T-cell (primary cell): ENCODE results near the gene CYP2U1. TPM values are rescaled to one million over a fixed set of nuclear protein-coding genes. Genes with fewer than 3 reads are reported as not detected.

ENCODE experiments used
- ATAC-seq, 4 experiments: fragments of 200-7000 bp in 3 of 4; fragments of 150-1000 bp in 1 of 4; cut with Tn5 transposase; replicated peaks in 1 of 4; 1 replicate in 3 of 4; 2 replicates in 1 of 4; pipeline ENCODE4 v1.10.0; 2021; ENCODE audit warnings: moderate library complexity in 3 of 4, mild to moderate bottlenecking in 2 of 4, moderate number of reproducible peaks in 1 of 4
- CTCF ChIA-PET, 2 donors: fragments of 300-600 bp; sonication (Branson Sonifier 250); formaldehyde crosslinking; loops; one replicate each; lab custom pipeline; 2022; ENCODE audit warnings: antibody characterized with exemption in 2 of 2; lab: Charles Lee
- POLR2A ChIA-PET, 2 donors: fragments of 300-600 bp; sonication (Branson Sonifier 250); formaldehyde crosslinking; loops; one replicate each; lab custom pipeline; 2022; ENCODE audit warnings: antibody characterized with exemption in 2 of 2; lab: Charles Lee
- DNase-seq, 35 experiments: peaks; one replicate each; pipeline versions ENCODE4 v3.0.0 to v3.0.0-alpha.2; 2013 to 2023
- H3K27ac ChIP-seq: one replicate; pipeline ENCODE4 v1.5.1; 2013; ENCODE audit warnings: low read length
- H3K27me3 ChIP-seq, 2 experiments: replicated peaks in 1 of 2; 1 replicate in 1 of 2; 2 replicates in 1 of 2; pipeline versions ENCODE4 v1.6.1 to v1.7.0; 2013; ENCODE audit warnings: low read length in 1 of 2, mixed read lengths in 1 of 2; ENCODE audit not compliant: control insufficient read depth in 2 of 2, insufficient read depth in 2 of 2; ENCODE audit errors: extremely low read depth in 1 of 2
- H3K36me3 ChIP-seq, 2 donors: 1 replicate in 1 of 2; 2 replicates in 1 of 2; pipeline versions ENCODE4 v1.6.1 to v1.7.0; 2013; ENCODE audit warnings: low read length in 1 of 2; ENCODE audit not compliant: control insufficient read depth in 2 of 2, insufficient read depth in 1 of 2; ENCODE audit errors: extremely low read depth in 1 of 2
- H3K4me1 ChIP-seq, 2 experiments: 1 replicate in 1 of 2; 2 replicates in 1 of 2; pipeline versions ENCODE4 v1.6.1 to v1.7.0; 2013; ENCODE audit warnings: low read length in 2 of 2, mixed read lengths in 1 of 2; ENCODE audit not compliant: insufficient read depth in 2 of 2, control insufficient read depth in 1 of 2; ENCODE audit errors: extremely low read depth in 1 of 2
- H3K4me3 ChIP-seq, 2 donors: 1 replicate in 1 of 2; 2 replicates in 1 of 2; pipeline versions ENCODE4 v1.5.1 to v1.7.0; 2013; ENCODE audit warnings: mild to moderate bottlenecking in 2 of 2, low read length in 1 of 2, moderate library complexity in 1 of 2; ENCODE audit not compliant: control insufficient read depth in 1 of 2; ENCODE audit errors: extremely low read depth in 1 of 2
- H3K9me3 ChIP-seq: 2 replicates; pipeline ENCODE4 v1.7.0; 2013
- H3K27ac Mint-ChIP-seq, 2 donors: one replicate each; pipeline ENCODE4 v1.8.0; 2020 to 2021; ENCODE audit warnings: mild to moderate bottlenecking in 2 of 2, mixed read lengths in 2 of 2
- H3K27me3 Mint-ChIP-seq, 2 donors: one replicate each; pipeline ENCODE4 v1.8.0; 2021 to 2022; ENCODE audit warnings: mixed read lengths in 2 of 2
- H3K36me3 Mint-ChIP-seq: one replicate; pipeline ENCODE4 v1.8.0; 2021; ENCODE audit warnings: mixed read lengths
- H3K4me1 Mint-ChIP-seq, 3 donors: one replicate each; pipeline ENCODE4 v1.8.0; 2020 to 2022; ENCODE audit warnings: mixed read lengths in 3 of 3, mild to moderate bottlenecking in 1 of 3
- H3K4me3 Mint-ChIP-seq, 3 donors: one replicate each; pipeline ENCODE4 v1.8.0; 2020 to 2022; ENCODE audit warnings: mild to moderate bottlenecking in 3 of 3, mixed read lengths in 3 of 3, moderate library complexity in 3 of 3
- H3K9me3 Mint-ChIP-seq, 3 donors: one replicate each; pipeline ENCODE4 v1.8.0; 2020 to 2022; ENCODE audit warnings: mixed read lengths in 3 of 3
- WGBS: methylation state at CpG from one replicate; pipeline ENCODE4 v1.1.5; 2013; ENCODE audit warnings: missing lambda C conversion rate; ENCODE audit not compliant: insufficient coverage; 5-methylcytosine and 5-hydroxymethylcytosine counted together
- total RNA-seq, 35 experiments: library from RNA in 6 of 35; stranded (reverse) in 6 of 35; fragments of 120-200 nt in 1 of 35; gene quantifications; one replicate each; pipeline versions ENCODE4 v1.2.1 to v1.2.4 and lab custom pipeline; 2013 to 2026

CYP2U1 gene
- total RNA-seq (1 to 10 TPM; 3.3 to 7.8 (median 5.8) TPM), total RNA-seq (lab: John Stamatoyannopoulos, UW) (2.8 to 27.6 (median 7.4) reads per million in 29 experiments)
- total RNA-seq (2013), result 6.6 TPM

- H3K36me3 Mint-ChIP-seq, result peaks cover 4% of the 10 kb centered on the region
- CTCF ChIA-PET, result interaction anchor here in 1 of 2 donors (0.5 kb wide), 1 partner anchor 1884 kb away, joined by 3 read pairs; the partner anchor contains the start of gene GAR1
- Histone ChIP-seq H3K4me1 (peaks cover 10 to 17% of the 10 kb centered on the region in 2 experiments), H3K27ac (peak within 1 kb of the TSS; percentile 48), H3K36me3 (no peaks in the 10 kb centered on the region), H3K4me3 (peak within 1 kb of the TSS; percentile 81 to 91), H3K27me3 (no peaks in the 10 kb centered on the region), H3K9me3 (no peaks in the 10 kb centered on the region)
- H3K9me3 Mint-ChIP-seq, result no peaks in the 10 kb centered on the region
- H3K27me3 Mint-ChIP-seq, result no peaks in the 10 kb centered on the region
- peak; percentile 54 to 85 (median 72) for DNase-seq
- WGBS, result 4% methylated on average over 76 of the region's 78 CpGs
- H3K4me3 Mint-ChIP-seq, result peak within 1 kb of the TSS; percentile 86 to 93 (median 87)
- POLR2A ChIA-PET, result no interaction called here
- peak within 1 kb of the TSS; percentile 69 to 86 for H3K27ac Mint-ChIP-seq
- H3K4me1 Mint-ChIP-seq, result peaks cover 33 to 46% (median 43%) of the 10 kb centered on the region in 3 donors
- peak; percentile 95 to 98 (median 96) for ATAC-seq
Measured at GRCh38 chr4:107930821-107931774, at the start of gene CYP2U1. TSS of gene CYP2U1 (plus strand) at chr4:107931549. CDS start at chr4:107931644, 95 bp downstream.

GRCh38 chr4:107885865-107886264, 45.5 kb upstream of the CYP2U1 start:
- H3K9me3 Mint-ChIP-seq, result peaks cover 0 to 6% (median 5%) of the 10 kb centered on the region in 3 donors
- no peak for DNase-seq
- no peaks in the 10 kb centered on the region for H3K4me1 Mint-ChIP-seq
- Histone ChIP-seq H3K4me3 (no peak overlapping the region), H3K4me1 (no peaks in the 10 kb centered on the region), H3K27me3 (no peaks in the 10 kb centered on the region), H3K9me3 (peaks cover 5% of the 10 kb centered on the region), H3K36me3 (no peaks in the 10 kb centered on the region), H3K27ac (no peak overlapping the region)
- ATAC-seq, result no peak
- CTCF ChIA-PET, result no interaction called here
- POLR2A ChIA-PET, result interaction anchor here in 1 of 2 donors (0.7 kb wide), 1 partner anchor 1313 kb away, joined by 4 read pairs; no protein-coding TSS in a partner anchor
- no peak overlapping the region for H3K4me3 Mint-ChIP-seq
- H3K27ac Mint-ChIP-seq, result no peak overlapping the region
- H3K27me3 Mint-ChIP-seq, result peaks cover 14 to 17% of the 10 kb centered on the region in 2 donors
- H3K36me3 Mint-ChIP-seq, result no peaks in the 10 kb centered on the region

GRCh38 chr4:107888237-107888636, 43.1 kb upstream of the CYP2U1 start:
- Histone ChIP-seq H3K27me3 (no peaks in the 10 kb centered on the region), H3K36me3 (no peaks in the 10 kb centered on the region), H3K27ac (no peak overlapping the region), H3K4me1 (no peaks in the 10 kb centered on the region), H3K9me3 (peaks cover 5% of the 10 kb centered on the region), H3K4me3 (no peak overlapping the region)
- no peaks in the 10 kb centered on the region for H3K4me1 Mint-ChIP-seq
- no peak for ATAC-seq
- H3K27me3 Mint-ChIP-seq, result peaks cover 6 to 15% of the 10 kb centered on the region in 2 donors
- ChIA-PET CTCF (interaction anchor here in 1 of 2 donors (0.7 kb wide), 1 partner anchor 1839 kb away, joined by 3 read pairs; no protein-coding TSS in a partner anchor), POLR2A (interaction anchor here in 1 of 2 donors (0.7 kb wide), 1 partner anchor 716 kb away, joined by 3 read pairs; no protein-coding TSS in a partner anchor)
- no peaks in the 10 kb centered on the region for H3K36me3 Mint-ChIP-seq
- WGBS, result 67% methylated on average over 1 of the region's 2 CpGs
- H3K27ac Mint-ChIP-seq, result no peak overlapping the region
- no peak overlapping the region for H3K4me3 Mint-ChIP-seq
- DNase-seq, result no peak
- peaks cover 4 to 6% (median 5%) of the 10 kb centered on the region in 3 donors for H3K9me3 Mint-ChIP-seq

DNA sequence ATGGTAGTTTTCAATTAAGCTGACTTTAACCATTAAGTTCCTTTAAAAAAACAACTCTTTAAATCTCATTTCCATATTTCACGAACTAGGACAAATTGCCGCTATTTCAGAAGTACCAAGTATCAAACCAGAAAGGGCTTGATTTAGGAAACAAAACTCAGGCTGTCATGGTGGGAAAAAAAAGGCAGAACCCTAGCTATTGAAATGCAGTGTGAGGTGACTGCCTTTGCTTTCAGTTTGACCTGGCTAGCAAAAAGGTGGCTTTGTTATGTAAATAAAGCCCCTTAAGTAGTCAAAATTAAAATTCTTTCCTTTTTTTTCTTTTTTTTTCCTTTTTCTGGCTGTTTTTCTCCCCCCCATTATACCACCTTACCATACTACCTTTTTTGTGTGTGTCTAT, 40.6 kb upstream of the CYP2U1 start:
- no peaks in the 10 kb centered on the region for H3K36me3 ChIP-seq
- WGBS, result no CpG with 5 or more reads among the region's 2 CpGs
- H3K4me3 Mint-ChIP-seq, result no peak overlapping the region
- no peak overlapping the region for H3K27ac Mint-ChIP-seq
- H3K9me3 ChIP-seq, result peaks cover 5% of the 10 kb centered on the region
- POLR2A ChIA-PET, result no interaction called here
- H3K4me3 ChIP-seq, result no peak overlapping the region
- no peaks in the 10 kb centered on the region for H3K36me3 Mint-ChIP-seq
- H3K9me3 Mint-ChIP-seq, result peaks cover 4 to 6% (median 5%) of the 10 kb centered on the region in 3 donors
- ATAC-seq (no peak), DNase-seq (no peak)
- no peak overlapping the region for H3K27ac ChIP-seq
- peaks cover 0 to 2% of the 10 kb centered on the region in 2 experiments for H3K27me3 ChIP-seq
- peaks cover 3 to 11% of the 10 kb centered on the region in 2 donors for H3K27me3 Mint-ChIP-seq
- no peaks in the 10 kb centered on the region for H3K4me1 Mint-ChIP-seq
- CTCF ChIA-PET, result no interaction called here
- no peaks in the 10 kb centered on the region for H3K4me1 ChIP-seq

GRCh38 chr4:107891299-107891698, 40.0 kb upstream of the CYP2U1 start:
- peaks cover 0 to 2% of the 10 kb centered on the region in 2 experiments for H3K27me3 ChIP-seq
- H3K36me3 ChIP-seq, result no peaks in the 10 kb centered on the region
- ChIA-PET POLR2A (interaction anchor here in 1 of 2 donors (0.6 kb wide), 1 partner anchor 10 kb away, joined by 3 read pairs; no protein-coding TSS in a partner anchor), CTCF (interaction anchor here in 1 of 2 donors (0.5 kb wide), 1 partner anchor 133 kb away, joined by 3 read pairs; no protein-coding TSS in a partner anchor)
- no peak overlapping the region for H3K4me3 ChIP-seq
- H3K9me3 Mint-ChIP-seq, result peaks cover 4 to 6% (median 5%) of the 10 kb centered on the region in 3 donors
- H3K4me1 ChIP-seq, result no peaks in the 10 kb centered on the region
- no peak overlapping the region for H3K27ac ChIP-seq
- no peak overlapping the region for H3K4me3 Mint-ChIP-seq
- ATAC-seq (no peak), DNase-seq (no peak)
- H3K9me3 ChIP-seq, result peaks cover 5% of the 10 kb centered on the region
- H3K27ac Mint-ChIP-seq, result no peak overlapping the region
- H3K4me1 Mint-ChIP-seq, result no peaks in the 10 kb centered on the region
- H3K36me3 Mint-ChIP-seq, result no peaks in the 10 kb centered on the region
- peaks cover 3 to 11% of the 10 kb centered on the region in 2 donors for H3K27me3 Mint-ChIP-seq
